Measurements from ENCODE around the gene ITGB1BP1. TPM values are rescaled to one million over a fixed set of nuclear protein-coding genes. Genes with fewer than 3 reads are reported as not detected.

The ITGB1BP1 gene
- total and polyA plus RNA-seq, 7 donors, result 47.5 to 138 (median 85.9) TPM

GRCh38 chr2:9390991-9391390, 32.3 kb downstream of the ITGB1BP1 start:
- WGBS, 3 donors, result 86 to 92% (median 86%) methylated on average over 19 of the region's 19 CpGs
- no peaks in the 10 kb centered on the region for H3K27me3 ChIP-seq (ENCODE audit: insufficient read depth in 3 of 3, low read length in 2 of 3)
- DNase-seq (no peak), ATAC-seq (no peak)
- intact Hi-C loops (cut with DNase I), result no loop called here
- no peak for TF ChIP-seq CTCF (IDR thresholded peaks at IDR 0.05)
- H3K27ac ChIP-seq, result no peak overlapping the region
- no peak overlapping the region for H3K4me3 ChIP-seq
- peaks cover 12% of the 10 kb centered on the region for H3K4me1 ChIP-seq
- H3K36me3 ChIP-seq (ENCODE audit: insufficient read depth in 1 of 2, low read depth in 1 of 2), result peaks cover 0 to 16% of the 10 kb centered on the region in 2 donors
- H3K9me3 ChIP-seq, result no peaks in the 10 kb centered on the region

GRCh38 chr2:9390151-9390850, 33.0 kb downstream of the ITGB1BP1 start:
- no peak for DNase-seq
- 85 to 93% (median 87%) methylated on average over 7 of the region's 7 CpGs for WGBS, 3 donors
- no peak for ATAC-seq
- Histone ChIP-seq H3K4me3 (no peak overlapping the region), H3K36me3 (ENCODE audit: insufficient read depth in 1 of 2, low read depth in 1 of 2) (peaks cover 0 to 15% of the 10 kb centered on the region in 2 donors), H3K27me3 (ENCODE audit: insufficient read depth in 3 of 3, low read length in 2 of 3) (no peaks in the 10 kb centered on the region), H3K27ac (no peak overlapping the region), H3K9me3 (no peaks in the 10 kb centered on the region), H3K4me1 (peaks cover 13% of the 10 kb centered on the region)
- TF ChIP-seq CTCF (IDR thresholded peaks at IDR 0.05), result no peak
- intact Hi-C loops (cut with DNase I), result no loop called here

- no peaks in the 10 kb centered on the region for H3K9me3 ChIP-seq
- no peak overlapping the region for H3K4me3 ChIP-seq
- TF ChIP-seq CTCF (IDR thresholded peaks at IDR 0.05), result no peak
- no peak overlapping the region for H3K27ac ChIP-seq
- H3K27me3 ChIP-seq (ENCODE audit: insufficient read depth in 3 of 3, low read length in 2 of 3), result no peaks in the 10 kb centered on the region
- H3K4me1 ChIP-seq, result peaks cover 13% of the 10 kb centered on the region
- H3K36me3 ChIP-seq (ENCODE audit: insufficient read depth in 1 of 2, low read depth in 1 of 2), result peaks cover 0 to 15% of the 10 kb centered on the region in 2 donors
- ATAC-seq, result no peak
- intact Hi-C loops (cut with DNase I), result no loop called here
- no peak for DNase-seq
- WGBS, 3 donors, result 92 to 93% (median 93%) methylated on average over 28 of the region's 28 CpGs
These were observed 34.1 kb downstream of the ITGB1BP1 start for GRCh38 chr2:9388950-9389911.

GRCh38 chr2:9388199-9388681, 35.1 kb downstream of the ITGB1BP1 start:
- peaks cover 0 to 15% of the 10 kb centered on the region in 2 donors for H3K36me3 ChIP-seq (ENCODE audit: insufficient read depth in 1 of 2, low read depth in 1 of 2)
- 76 to 86% (median 85%) methylated on average over 11 of the region's 11 CpGs for WGBS, 3 donors

More at GRCh38 chr2:9388199-9388681, 35.1 kb downstream of the ITGB1BP1 start:
- DNase-seq (no peak), ATAC-seq (no peak)
- Histone ChIP-seq H3K4me3 (no peak overlapping the region), H3K27ac (no peak overlapping the region), H3K9me3 (no peaks in the 10 kb centered on the region), H3K4me1 (peaks cover 13% of the 10 kb centered on the region), H3K27me3 (ENCODE audit: insufficient read depth in 3 of 3, low read length in 2 of 3) (no peaks in the 10 kb centered on the region)
- intact Hi-C loops (cut with DNase I), result no loop called here
- TF ChIP-seq CTCF (IDR thresholded peaks at IDR 0.05), result no peak

Data from psoas muscle (tissue), 8 donors.